ENCODE results near the gene SLC35E1.
"Not testable (repeated sequence)": the region's sequence is repeated elsewhere in the genome, so short reads cannot be mapped to it uniquely, and the experiment has no call there.

The SLC35E1 gene

DNA sequence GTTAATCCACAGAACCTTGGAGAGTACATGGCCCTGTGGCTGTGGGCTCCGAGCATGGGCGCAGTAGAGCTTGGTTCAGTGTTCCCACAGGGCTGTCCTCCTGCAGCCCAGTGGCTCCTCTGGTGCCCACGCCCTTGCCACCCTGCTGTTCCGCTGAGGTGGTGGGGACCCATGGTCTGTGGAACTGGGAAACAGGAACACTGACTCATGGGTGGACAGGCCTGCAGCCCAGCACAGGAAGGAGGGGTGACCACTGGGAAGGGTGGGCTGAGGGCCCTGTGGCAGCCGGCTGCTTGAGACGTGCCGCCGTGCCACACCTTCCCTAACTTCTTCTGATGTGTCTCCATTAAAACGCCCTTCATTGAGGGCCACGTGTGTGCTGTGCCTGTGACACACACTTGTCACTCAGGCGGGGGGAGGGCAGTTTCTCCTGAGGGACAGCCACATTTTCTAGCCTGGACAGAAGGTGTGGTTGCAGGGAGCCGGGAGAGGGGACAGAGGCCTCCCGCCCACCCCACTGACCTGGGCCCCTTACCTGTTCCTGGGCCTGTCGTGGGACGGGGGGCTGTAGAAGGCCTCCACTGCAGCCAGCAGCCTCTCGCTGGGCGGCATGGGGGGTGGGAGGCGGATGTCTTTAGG, 51.1 kb downstream of the SLC35E1 start:
- ATAC-seq, result no peak

DNA sequence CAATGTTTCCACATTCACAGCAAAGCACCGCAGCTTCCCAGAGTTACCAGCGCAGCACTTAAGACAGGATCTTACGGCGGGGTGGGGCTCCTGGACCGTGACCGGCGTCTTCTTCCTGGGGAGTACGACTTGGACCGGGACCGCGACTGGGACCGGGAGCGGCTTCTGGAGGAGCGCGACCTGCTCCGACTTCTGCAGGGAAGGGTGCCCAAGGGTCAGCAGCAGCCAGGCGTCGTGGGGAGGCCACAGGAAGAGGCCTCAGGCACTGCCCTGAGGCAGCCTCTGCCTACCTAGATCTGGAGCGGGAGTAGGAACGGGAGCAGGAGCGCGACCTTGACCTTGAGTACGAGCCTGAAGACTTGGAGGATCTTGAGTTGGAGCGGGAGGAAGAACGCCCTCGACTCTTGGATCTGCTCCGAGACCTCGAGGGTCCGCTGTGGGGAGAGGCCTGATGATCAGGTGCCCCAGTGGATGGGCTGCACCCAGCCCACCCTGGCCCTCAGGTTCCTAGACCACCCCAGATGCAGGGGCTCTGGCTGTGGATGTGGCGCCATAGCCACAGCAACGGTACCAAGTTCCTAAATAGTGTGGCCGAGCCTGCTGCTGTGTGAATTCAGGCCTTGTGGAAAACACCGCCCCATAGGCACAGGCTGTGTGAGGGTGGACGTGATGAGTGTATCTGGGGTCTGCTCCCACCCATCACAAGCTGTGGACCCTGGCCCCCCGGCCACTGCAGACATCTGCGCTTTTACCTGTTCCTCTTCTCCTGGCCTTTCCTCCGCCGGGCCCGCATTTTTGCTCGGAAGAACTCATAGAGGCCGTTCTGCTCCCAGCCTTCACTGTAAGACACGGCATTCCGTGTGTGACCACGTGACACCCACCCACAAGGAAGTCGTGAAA, 51.9 kb downstream of the SLC35E1 start:
- ATAC-seq, result no peak

DNA sequence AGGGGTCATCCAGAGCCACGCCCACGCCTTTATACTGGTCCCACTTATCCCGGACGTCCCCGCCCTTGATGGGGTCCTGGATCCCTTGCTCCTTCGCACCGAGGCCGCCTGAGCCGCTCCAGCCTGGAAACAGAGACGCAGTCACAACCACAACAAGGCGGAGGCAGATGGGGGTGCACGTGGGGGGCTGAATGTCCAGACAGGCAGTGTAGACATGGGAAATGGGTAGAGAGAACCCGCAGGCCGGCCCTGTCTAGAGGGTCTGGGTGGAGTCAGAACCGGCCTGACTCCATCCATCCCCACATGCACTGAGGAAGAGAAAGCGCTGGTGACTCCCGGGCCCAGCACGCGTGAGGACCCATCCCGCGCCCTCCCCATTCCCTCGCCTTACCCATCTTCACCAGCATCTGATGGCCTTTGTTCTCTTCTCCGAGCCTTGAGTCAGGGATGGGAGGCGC, 53.0 kb downstream of the SLC35E1 start:
- no peak for ATAC-seq

DNA sequence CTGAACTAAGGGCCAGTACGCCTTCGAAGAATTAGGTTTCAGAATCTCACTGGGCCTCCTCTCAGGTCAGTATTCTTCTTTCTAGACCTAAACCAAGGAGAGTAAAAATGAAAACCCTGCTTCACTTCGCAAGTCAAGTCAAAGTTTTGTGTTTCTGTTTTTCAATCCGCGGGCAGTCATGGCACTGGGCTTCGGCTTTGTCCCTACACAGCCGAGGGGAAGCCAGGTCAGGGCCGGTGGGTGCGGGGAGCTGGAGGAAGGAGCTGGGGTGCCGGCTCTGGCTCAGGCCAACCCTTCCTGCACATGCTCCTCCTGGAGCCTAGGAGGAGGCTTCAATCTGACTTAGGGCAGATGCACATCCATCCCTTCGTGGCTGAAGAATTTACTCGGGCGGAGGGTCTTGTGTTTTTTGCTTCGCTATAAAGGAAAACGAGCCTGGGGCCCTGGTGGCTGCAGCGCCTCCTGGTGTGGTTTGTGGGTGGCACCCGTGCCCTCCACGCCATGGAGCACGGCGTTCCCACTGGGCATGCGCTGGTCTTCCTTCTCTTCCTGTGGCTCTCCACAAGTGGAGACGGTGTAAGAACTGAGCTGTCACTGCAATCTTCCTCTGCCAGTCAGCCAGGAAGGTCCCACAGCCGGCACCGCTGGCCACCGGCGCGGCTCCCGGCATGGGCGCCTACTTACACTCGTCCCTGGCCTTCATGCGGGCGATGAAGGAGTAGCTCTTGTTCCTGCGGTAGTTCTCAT, 53.6 kb downstream of the SLC35E1 start:
- no peak for ATAC-seq

DNA sequence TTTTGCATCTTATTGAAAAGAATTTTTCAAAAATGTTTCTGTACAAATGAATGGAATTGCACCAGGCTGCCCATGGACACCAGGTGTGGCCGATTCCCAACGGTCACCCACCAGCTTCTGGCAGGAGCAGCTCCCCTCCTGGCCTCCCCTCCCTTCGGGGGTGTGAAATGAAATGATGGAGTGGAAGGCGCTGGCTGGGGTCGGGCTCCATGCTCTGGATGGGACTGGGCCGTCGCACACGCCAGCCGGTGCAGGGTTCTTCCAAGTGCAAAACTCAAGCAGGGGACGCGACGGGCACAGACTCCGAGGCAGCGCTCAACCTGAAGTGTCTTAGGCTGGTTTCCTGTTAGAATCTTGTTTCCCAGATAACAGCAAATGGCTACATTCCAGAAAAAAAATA, 54.2 kb downstream of the SLC35E1 start:
- ATAC-seq, result no peak

DNA sequence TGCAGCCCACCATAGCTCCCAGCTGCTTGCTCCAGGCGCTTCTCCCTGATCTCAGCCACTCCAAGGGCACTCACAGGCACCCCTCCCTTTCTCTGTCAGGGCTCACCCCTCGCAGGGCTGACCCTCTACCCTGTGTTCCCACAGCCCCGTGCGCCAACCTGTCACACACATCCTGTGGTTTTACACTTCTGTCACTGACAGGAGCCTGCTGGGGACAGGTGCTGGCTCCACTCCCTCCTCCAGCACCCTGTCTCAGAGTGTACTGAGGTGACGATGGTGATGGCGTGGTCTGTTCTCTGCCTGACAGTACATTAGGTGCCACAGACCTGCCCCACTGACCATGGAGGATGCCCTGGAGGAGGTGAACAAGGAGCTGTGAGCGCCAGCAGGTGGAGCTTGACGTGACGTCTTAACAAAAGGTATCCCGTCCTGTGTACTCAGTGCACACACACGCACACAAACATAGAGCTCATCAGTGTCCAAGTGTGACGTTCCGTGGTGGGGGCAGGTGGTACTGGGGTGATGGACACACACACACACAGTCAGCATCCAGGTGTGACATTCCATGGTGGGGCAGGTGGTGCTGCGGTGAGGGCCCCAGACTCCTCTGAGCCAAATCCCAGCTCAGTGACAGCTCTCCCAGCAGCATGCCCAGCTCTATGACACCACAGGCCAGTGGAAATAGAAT, 55.1 kb downstream of the SLC35E1 start:
- ATAC-seq, result no peak

DNA sequence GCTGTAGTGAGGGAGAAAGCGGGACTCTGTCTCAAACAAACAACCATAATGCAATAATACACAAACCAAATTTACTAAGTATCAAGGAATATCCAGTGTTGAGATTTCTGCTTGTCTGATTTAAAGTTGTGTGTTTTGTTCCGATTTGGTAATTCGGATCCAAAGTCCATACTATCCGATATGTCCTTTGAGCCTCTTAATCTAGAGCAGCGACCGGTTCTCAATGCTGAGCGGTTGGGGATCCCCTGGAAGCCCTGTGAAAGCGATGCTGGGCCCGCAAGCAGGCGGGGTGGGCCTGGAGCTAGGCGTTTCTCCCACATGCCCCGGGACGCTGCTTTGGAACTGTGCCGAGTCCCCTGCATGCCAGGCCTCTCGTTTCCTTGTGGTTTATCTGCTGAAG, 55.8 kb downstream of the SLC35E1 start:
- ATAC-seq, result no peak

DNA sequence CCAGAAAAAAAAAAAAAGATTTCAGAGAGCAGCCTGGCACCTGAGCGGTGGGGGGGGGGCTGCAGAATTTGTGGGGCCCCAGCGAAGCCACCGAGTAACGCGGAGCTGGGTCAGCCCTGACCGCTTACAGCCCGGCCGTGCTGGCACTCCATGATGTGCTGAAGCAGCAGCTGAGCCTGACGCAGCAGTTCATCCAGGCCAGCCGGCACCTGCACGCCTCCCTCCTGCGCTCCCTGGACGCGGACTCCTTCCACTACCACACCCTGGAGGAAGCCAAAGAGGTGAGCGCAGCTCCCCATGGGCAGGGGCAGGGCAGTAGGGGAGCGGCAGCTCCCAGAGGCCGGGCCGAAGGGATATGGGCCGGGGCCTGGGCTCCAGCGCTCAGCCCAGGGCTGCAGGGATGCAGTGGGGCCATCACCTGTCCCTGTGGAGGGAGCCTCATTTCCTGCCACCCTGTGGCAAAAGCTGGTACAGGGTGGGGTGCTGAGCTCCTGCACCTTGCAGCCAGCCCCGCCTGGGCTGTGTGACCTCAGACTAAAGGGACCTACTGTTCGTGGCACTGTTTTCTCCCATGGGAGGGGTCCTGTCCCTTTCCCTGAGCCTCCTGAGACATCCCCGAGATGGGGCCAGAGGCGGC, 57.7 kb downstream of the SLC35E1 start:
- no peak for ATAC-seq

DNA sequence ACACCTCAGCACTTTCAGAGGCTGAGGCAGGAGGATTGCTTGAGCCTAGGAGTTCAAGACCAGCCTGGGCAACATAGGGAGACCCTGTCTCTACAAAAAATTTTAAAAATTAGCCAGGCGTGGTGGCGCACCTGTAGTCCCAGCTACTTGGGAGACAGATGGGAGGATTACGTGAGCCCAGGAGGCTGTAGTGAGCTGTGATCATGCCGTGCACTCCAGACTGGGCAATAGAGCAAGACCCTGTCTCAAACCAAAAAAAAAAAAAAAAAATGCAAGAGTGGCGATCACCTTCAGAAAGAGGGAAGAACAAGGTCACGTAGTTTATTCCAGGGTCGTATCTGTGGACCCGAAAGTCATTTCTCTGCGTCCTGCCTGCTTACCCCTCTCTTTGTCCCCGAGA, 59.6 kb downstream of the SLC35E1 start:
- ATAC-seq, result not testable (repeated sequence)

DNA sequence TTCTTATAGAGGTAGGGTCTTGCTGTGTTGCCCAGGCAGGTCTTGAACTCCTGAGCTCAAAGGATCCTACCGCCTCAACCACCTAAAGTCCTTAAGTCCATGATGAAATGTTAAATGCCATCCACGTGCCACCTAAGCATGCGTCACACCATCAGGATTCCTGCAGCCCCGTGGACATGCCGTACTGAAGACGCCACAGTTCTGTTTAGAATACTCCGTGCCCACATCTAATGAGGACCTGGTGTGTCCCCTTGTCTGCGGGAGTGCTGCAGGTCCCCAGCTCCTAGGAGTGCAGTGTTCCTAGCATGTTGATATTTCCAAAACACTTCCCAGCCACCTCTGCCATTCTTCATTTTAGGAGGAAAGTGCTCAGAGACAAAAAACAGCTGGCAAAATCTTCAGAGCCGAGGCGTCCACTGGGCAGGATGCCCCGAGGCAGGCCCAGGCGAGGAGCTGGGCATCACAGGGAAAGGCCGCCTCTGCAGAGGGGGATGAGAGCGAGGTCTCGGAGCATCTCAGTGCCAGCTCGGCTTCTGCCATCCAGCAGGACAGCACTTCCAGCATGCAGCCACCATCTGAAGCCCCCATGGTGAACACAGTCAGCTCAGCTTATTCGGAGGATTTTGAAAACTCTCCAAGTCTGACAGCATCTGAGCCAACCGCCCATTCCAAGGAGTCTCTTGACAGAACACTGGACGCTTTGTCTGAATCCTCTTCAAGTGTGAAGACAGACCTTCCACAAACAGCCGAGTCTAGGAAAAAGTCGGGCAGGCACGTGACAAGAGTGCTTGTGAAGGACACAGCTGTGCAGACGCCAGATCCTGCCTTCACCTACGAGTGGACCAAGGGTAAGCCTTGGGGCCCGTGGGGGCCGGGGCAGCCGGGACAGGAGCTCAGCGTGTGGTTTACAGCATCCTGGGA, 62.8 kb downstream of the SLC35E1 start:
- no peak for ATAC-seq

DNA sequence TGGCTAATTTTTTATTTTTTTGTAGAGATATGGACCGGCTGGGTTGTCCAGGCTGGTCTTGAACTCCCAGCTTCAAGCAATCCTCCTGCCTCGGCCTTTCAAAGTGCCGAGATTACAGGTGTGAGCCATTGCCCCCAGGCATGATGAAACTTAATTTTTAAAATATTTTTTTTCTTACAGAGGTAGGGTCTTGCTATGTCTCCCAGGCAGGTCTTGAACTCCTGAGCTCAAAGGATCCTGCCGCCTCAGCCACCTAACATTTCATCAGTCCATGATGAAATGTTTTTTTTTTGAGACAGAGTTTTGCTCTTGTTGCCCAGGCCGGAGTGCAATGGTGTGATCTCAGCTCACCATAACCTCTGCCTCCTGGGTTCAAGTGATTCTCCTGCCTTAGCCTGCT, 63.7 kb downstream of the SLC35E1 start:
- ATAC-seq, result no peak

DNA sequence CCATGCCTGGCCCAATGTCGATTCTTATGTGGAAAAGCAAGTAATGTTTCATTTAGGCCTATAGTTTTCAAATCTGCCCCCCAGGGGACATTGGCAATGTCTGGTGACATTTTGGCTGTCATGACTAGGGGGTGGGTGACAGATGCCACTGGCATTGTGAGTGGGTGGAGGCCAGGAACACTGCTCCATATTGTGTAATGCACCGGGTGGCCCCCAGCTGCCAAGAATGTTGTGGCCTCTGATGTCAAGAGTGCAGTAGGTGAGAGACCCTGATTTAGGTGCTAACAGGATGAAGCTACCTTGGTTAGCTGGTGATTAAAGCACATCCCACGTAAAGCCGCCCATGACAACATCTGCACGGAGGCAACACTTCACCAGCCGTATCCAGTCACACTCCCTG, 65.3 kb downstream of the SLC35E1 start:
- ATAC-seq, result no peak

DNA sequence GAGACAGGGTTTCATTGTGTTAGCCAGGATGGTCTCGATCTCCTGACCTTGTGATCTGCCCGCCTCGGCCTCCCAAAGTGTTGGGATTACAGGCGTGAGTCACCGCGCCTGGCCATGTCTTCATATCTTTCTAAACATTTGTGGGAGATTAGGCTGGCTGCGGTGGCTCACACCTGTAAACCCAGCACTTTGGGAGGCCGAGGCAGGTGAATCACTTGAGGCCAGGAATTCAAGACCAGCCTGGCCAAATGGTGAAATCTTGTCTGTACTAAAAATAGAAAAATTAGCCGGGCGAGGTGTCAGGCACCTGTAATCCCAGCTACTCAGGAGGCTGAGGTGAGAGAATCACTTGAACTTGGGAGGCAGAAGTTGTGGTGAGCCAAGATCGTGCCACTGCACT, 66.1 kb downstream of the SLC35E1 start:
- not testable (repeated sequence) for ATAC-seq

DNA sequence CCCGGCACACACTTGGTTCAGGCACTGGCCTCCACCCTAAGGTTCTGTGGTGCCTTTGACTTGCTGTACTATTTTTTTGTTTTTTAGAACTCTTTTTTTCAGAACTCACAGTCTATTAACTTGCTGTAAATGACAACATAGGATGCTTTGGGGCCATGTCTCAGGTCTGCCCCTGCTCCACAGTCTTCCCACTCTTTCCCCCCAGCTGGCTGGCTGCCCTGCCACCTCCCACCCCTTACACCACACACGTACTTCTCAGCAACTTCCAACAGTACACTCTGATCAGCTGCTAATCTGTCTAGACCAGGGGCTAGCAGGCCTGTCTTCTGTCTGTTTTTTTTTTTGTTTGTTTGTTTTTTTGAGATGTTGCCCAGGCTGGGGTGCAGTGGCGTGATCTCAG, 67.9 kb downstream of the SLC35E1 start:
- ATAC-seq, result no peak
